IMR-90 (cell line): ENCODE data around the gene CEBPE. TPM values are rescaled to one million over a fixed set of nuclear protein-coding genes. Genes with fewer than 3 reads are reported as not detected.

Source experiments
- ATAC-seq: fragments of 200-7000 bp; cut with Tn5 transposase; 2 replicates; pipeline ENCODE4 v1.9.1; 2020; ENCODE audit warnings: low read depth, mild to moderate bottlenecking, moderate library complexity
- BruUV-seq: library from RNA; stranded (reverse); fragments of 400-500 nt; replicated peaks from 2 replicates; lab custom pipeline; 2021; lab: Mats Ljungman, UMichigan
- CTCF ChIA-PET: fragments of 300-600 bp; formaldehyde crosslinking; extraction: SDS; loops from one replicate; lab custom pipeline; 2021; ENCODE audit warnings: antibody characterized with exemption; lab: Yijun Ruan, JAX
- POLR2A ChIA-PET: fragments of 300-600 bp; sonication (Branson Sonifier 250); formaldehyde crosslinking; loops from one replicate; lab custom pipeline; 2022; ENCODE audit warnings: antibody characterized with exemption; ENCODE audit not compliant: unreplicated experiment; lab: Charles Lee
- DNase-seq: peaks from one replicate; pipeline ENCODE4 v3.0.0; 2013
- H2AFZ ChIP-seq: replicated peaks from 2 replicates; pipeline ENCODE3; 2013; ENCODE audit warnings: low read length, mild to moderate bottlenecking; ENCODE audit not compliant: poor library complexity
- H2AK5ac ChIP-seq: 2 replicates; pipeline ENCODE4 v1.6.1; 2013; ENCODE audit warnings: low read depth, low read length, inconsistent platforms
- H2AK9ac ChIP-seq: replicated peaks from 2 replicates; pipeline ENCODE3; 2013; ENCODE audit warnings: mild to moderate bottlenecking, low read depth, low read length, moderate library complexity; ENCODE audit not compliant: poor library complexity
- H2BK120ac ChIP-seq: 2 replicates; pipeline ENCODE4 v1.6.1; 2013; ENCODE audit warnings: low read depth, low read length, inconsistent platforms
- H2BK15ac ChIP-seq: 3 replicates; pipeline ENCODE4 v1.6.1; 2013; ENCODE audit warnings: low read depth, low read length, inconsistent platforms
- H2BK20ac ChIP-seq: 2 replicates; pipeline ENCODE4 v1.6.1; 2013; ENCODE audit warnings: low read depth, mild to moderate bottlenecking, inconsistent platforms, low read length, moderate library complexity
- H2BK5ac ChIP-seq: 2 replicates; pipeline ENCODE4 v1.6.1; 2013; ENCODE audit warnings: mild to moderate bottlenecking, low read depth, low read length, inconsistent platforms; ENCODE audit not compliant: poor library complexity, severe bottlenecking
- H3K14ac ChIP-seq: replicated peaks from 2 replicates; pipeline ENCODE4 v1.6.1; 2013; ENCODE audit warnings: low read depth, low read length, inconsistent platforms
- H3K18ac ChIP-seq: 2 replicates; pipeline ENCODE4 v1.6.1; 2013; ENCODE audit warnings: low read depth, low read length, control low read depth
- H3K23ac ChIP-seq: 2 replicates; pipeline ENCODE4 v1.6.1; 2013; ENCODE audit warnings: low read depth, low read length, inconsistent platforms
- H3K27ac ChIP-seq: 2 replicates; pipeline ENCODE4 v1.5.1; 2013; ENCODE audit warnings: mild to moderate bottlenecking, control low read depth, low read length; ENCODE audit not compliant: insufficient read depth
- H3K27me3 ChIP-seq: 2 replicates; pipeline ENCODE4 v1.6.1; 2013; ENCODE audit warnings: low read length; ENCODE audit not compliant: control insufficient read depth, insufficient read depth
- H3K36me3 ChIP-seq: 2 replicates; pipeline ENCODE4 v1.6.1; 2013; ENCODE audit warnings: low read length, mixed read lengths; ENCODE audit not compliant: control insufficient read depth, insufficient read depth
- H3K4ac ChIP-seq: 2 replicates; pipeline ENCODE4 v1.6.1; 2013; ENCODE audit warnings: low read depth, low read length, inconsistent platforms
- H3K4me1 ChIP-seq: 2 replicates; pipeline ENCODE4 v1.6.1; 2013; ENCODE audit warnings: low read length, mixed read lengths; ENCODE audit not compliant: control insufficient read depth, insufficient read depth
- H3K4me2 ChIP-seq: 2 replicates; pipeline ENCODE4 v1.6.1; 2013; ENCODE audit warnings: low read depth, mild to moderate bottlenecking, control low read depth, low read length, moderate library complexity
- H3K4me3 ChIP-seq: 2 replicates; pipeline ENCODE4 v1.5.1; 2013; ENCODE audit warnings: low read depth, mild to moderate bottlenecking, control low read depth, low read length, moderate library complexity; ENCODE audit not compliant: insufficient read depth
- H3K56ac ChIP-seq: 2 replicates; pipeline ENCODE4 v1.6.1; 2013; ENCODE audit warnings: low read length, inconsistent platforms; ENCODE audit not compliant: insufficient read depth; ENCODE audit errors: extremely low read depth
- H3K79me1 ChIP-seq, 2 experiments: 2 replicates each; pipeline ENCODE4 v1.6.1; 2013; ENCODE audit warnings: low read length in 2 of 2, inconsistent platforms in 1 of 2, low read depth in 1 of 2
- H3K9ac ChIP-seq: 2 replicates; pipeline ENCODE4 v1.6.1; 2013; ENCODE audit warnings: low read depth, low read length, control low read depth
- H3K9me1 ChIP-seq: 2 replicates; pipeline ENCODE4 v1.6.1; 2013; ENCODE audit warnings: low read length, inconsistent platforms; ENCODE audit not compliant: insufficient read depth
- H3K9me3 ChIP-seq: 2 replicates; pipeline ENCODE4 v1.6.1; 2013; ENCODE audit warnings: low read length; ENCODE audit not compliant: control insufficient read depth, insufficient read depth
- H4K20me1 ChIP-seq: 2 replicates; pipeline ENCODE4 v1.6.1; 2013; ENCODE audit warnings: low read length, inconsistent platforms; ENCODE audit not compliant: insufficient read depth
- H4K5ac ChIP-seq: 2 replicates; pipeline ENCODE4 v1.6.1; 2013; ENCODE audit warnings: mild to moderate bottlenecking, low read depth, low read length, control low read depth
- H4K8ac ChIP-seq, 2 experiments: 2 replicates each; pipeline ENCODE4 v1.6.1; 2013; ENCODE audit warnings: low read depth in 2 of 2, low read length in 2 of 2, control low read depth in 1 of 2, inconsistent platforms in 1 of 2
- H4K91ac ChIP-seq: 2 replicates; pipeline ENCODE4 v1.6.1; 2013; ENCODE audit warnings: low read depth, low read length, inconsistent platforms; ENCODE audit not compliant: insufficient read depth
- BHLHE40 ChIP-seq: fragments of 150-350 bp; IDR thresholded peaks from 2 replicates; pipeline ENCODE4 v1.6.1; 2016; ENCODE audit warnings: mild to moderate bottlenecking, low read depth, low read length
- CHD1 ChIP-seq: IDR thresholded peaks from 2 replicates; pipeline ENCODE4 v1.6.1; 2012; ENCODE audit warnings: low read depth, low read length, improper control_type of control experiment
- FOS ChIP-seq: fragments of 150-350 bp; IDR thresholded peaks from 2 replicates; pipeline ENCODE4 v1.6.1; 2016; ENCODE audit warnings: low read depth, low read length
- MAZ ChIP-seq: IDR thresholded peaks from 2 replicates; pipeline ENCODE4 v1.6.1; 2012; ENCODE audit warnings: low read depth, mild to moderate bottlenecking, low read length, improper control_type of control experiment, moderate library complexity, borderline replicate concordance
- MXI1 ChIP-seq: IDR thresholded peaks from 2 replicates; pipeline ENCODE4 v1.6.1; 2012; ENCODE audit warnings: low read depth, mild to moderate bottlenecking, low read length, moderate library complexity, borderline replicate concordance
- POLR2A ChIP-seq: IDR thresholded peaks from 2 replicates; pipeline ENCODE4 v1.6.1; 2012; ENCODE audit warnings: mild to moderate bottlenecking, low read depth, low read length
- RCOR1 ChIP-seq: IDR thresholded peaks from 2 replicates; pipeline ENCODE4 v1.6.1; 2012; ENCODE audit warnings: mild to moderate bottlenecking, low read length, improper control_type of control experiment; ENCODE audit not compliant: insufficient replicate concordance
- RFX5 ChIP-seq: IDR thresholded peaks from 2 replicates; pipeline ENCODE4 v1.8.0; 2012; ENCODE audit warnings: low read depth, mild to moderate bottlenecking, low read length, moderate library complexity
- SMC3 ChIP-seq: fragments of 150-350 bp; IDR thresholded peaks from 2 replicates; pipeline ENCODE4 v1.6.1; 2016; ENCODE audit warnings: low read depth, mild to moderate bottlenecking, antibody characterized with exemption, low read length, moderate library complexity
- WGBS, 2 experiments: methylation state at CpG; one replicate each; pipeline versions ENCODE4 v1.1.5 to v1.1.7; 2013; ENCODE audit warnings: missing lambda C conversion rate in 2 of 2; ENCODE audit not compliant: insufficient read length in 1 of 2; ENCODE audit errors: extremely low coverage in 2 of 2; 5-methylcytosine and 5-hydroxymethylcytosine counted together
- dilution Hi-C: fragments of 300-500 bp; cut with HindIII; formaldehyde crosslinking; loops from one replicate; pipeline ENCODE4 v1.14.3; 2018; ENCODE audit warnings: low sequenced_read_pairs; ENCODE audit not compliant: unreplicated experiment
- in situ Hi-C: fragments of 300-500 bp; cut with MboI; formaldehyde crosslinking; loops from 3 replicates; pipeline ENCODE4 v1.14.3; 2019; ENCODE audit warnings: low sequenced_read_pairs, inconsistent platforms, mixed read lengths
- intact Hi-C: fragments of 100-400 bp; cut with micrococcal nuclease; formaldehyde crosslinking; loops from 2 replicates; pipeline ENCODE4 v1.10.0; 2022
- polyA plus RNA-seq, 3 experiments: library from polyadenylated mRNA; depleted of rRNA; stranded (reverse); fragments of >200 nt; gene quantifications; 2 replicates each; pipeline ENCODE4 v1.2.3, GENCODE V29; 2012; ENCODE audit warnings: low replicate concordance in 1 of 3
- total RNA-seq: library from RNA; depleted of rRNA; stranded (reverse); fragments of >200 nt; gene quantifications from 2 replicates; pipeline ENCODE4 v1.2.3, GENCODE V29; 2012
- TF ChIP-seq, protein P1 (sequence below): conservative IDR thresholded peaks from 2 replicates; pipeline ENCODE4 v1.5.1; 2012; ENCODE audit warnings: mild to moderate bottlenecking, low read depth, low read length, improper control_type of control experiment
- TF ChIP-seq, protein P2 (sequence below): fragments of 150-350 bp; IDR thresholded peaks from 2 replicates; pipeline ENCODE4 v1.6.1; 2017; ENCODE audit warnings: mild to moderate bottlenecking, antibody characterized with exemption, low read length, low read depth
- TF ChIP-seq, protein P3 (sequence below): fragments of 150-350 bp; IDR thresholded peaks from 2 replicates; pipeline ENCODE4 v1.6.1; 2016; ENCODE audit warnings: low read depth, mild to moderate bottlenecking, low read length, moderate library complexity, borderline replicate concordance

CEBPE gene
- total and polyA plus RNA-seq, 2 of the 4 experiments (the other 2 are of a cell fraction): 0.05 TPM; not detected in 1

DNA sequence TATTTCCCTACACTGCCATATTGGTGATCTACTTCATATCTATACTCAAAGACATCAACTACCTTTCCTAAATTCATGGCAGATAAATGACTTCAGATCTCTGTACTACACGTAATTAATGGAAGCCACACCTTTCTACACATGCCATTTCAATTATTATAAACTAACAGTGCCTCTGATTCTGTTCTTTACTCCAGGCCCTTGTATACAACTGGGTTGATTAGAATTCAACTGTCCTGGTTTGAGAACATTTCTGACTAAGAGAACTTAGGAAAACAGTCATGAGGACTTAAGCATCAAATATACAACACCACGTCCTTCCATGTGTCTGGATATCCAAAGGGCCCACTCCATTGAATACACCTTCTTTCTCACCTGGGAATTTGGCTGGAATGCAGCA is 26.0 kb downstream of the CEBPE start:
- H3K18ac ChIP-seq: no peak overlapping the region
- no peak overlapping the region for H2AFZ ChIP-seq
- DNase-seq (no peak), ATAC-seq (no peak)
- H2BK5ac ChIP-seq: no peak overlapping the region
- H3K27me3 ChIP-seq: no peaks in the 10 kb centered on the region
- no peak overlapping the region for H3K56ac ChIP-seq
- H3K4me1 ChIP-seq: peaks cover 3% of the 10 kb centered on the region; the same call in 1 of the 2 replicates
- H2AK5ac ChIP-seq: no peak overlapping the region
- 0 out of 2 replicates have a peak overlapping the region, but pooled peaks have one; percentile 17 for H3K14ac ChIP-seq
- ChIA-PET CTCF (interaction anchor here (1.8 kb wide), 1 partner anchor 24 kb away, joined by 13 read pairs; no protein-coding TSS in a partner anchor), POLR2A (no interaction called here)
- no peak overlapping the region for H3K27ac ChIP-seq
- BruUV-seq: TSS peak; percentile 44
- H2BK120ac ChIP-seq: no peak overlapping the region
- H4K91ac ChIP-seq: no peak overlapping the region
- peak overlapping the region; percentile 58 for H3K23ac ChIP-seq
- no peak overlapping the region for H2BK20ac ChIP-seq
- H4K20me1 ChIP-seq: peaks cover 34% of the 10 kb centered on the region; the same call in 1 of the 2 replicates
- no peaks in the 10 kb centered on the region for H3K9me3 ChIP-seq
- H3K4me3 ChIP-seq: no peak overlapping the region
- WGBS, 2 experiments: no CpG with 5 or more reads among the region's 2 CpGs
- no peak overlapping the region for H3K9ac ChIP-seq
- peaks cover 14 to 53% of the 10 kb centered on the region in 2 experiments for H3K79me1 ChIP-seq
- no peak overlapping the region for H2BK15ac ChIP-seq
- H4K5ac ChIP-seq: no peak overlapping the region
- dilution Hi-C loops: no loop called here
- TF ChIP-seq, protein P1, sequence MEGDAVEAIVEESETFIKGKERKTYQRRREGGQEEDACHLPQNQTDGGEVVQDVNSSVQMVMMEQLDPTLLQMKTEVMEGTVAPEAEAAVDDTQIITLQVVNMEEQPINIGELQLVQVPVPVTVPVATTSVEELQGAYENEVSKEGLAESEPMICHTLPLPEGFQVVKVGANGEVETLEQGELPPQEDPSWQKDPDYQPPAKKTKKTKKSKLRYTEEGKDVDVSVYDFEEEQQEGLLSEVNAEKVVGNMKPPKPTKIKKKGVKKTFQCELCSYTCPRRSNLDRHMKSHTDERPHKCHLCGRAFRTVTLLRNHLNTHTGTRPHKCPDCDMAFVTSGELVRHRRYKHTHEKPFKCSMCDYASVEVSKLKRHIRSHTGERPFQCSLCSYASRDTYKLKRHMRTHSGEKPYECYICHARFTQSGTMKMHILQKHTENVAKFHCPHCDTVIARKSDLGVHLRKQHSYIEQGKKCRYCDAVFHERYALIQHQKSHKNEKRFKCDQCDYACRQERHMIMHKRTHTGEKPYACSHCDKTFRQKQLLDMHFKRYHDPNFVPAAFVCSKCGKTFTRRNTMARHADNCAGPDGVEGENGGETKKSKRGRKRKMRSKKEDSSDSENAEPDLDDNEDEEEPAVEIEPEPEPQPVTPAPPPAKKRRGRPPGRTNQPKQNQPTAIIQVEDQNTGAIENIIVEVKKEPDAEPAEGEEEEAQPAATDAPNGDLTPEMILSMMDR: no peak
- TF ChIP-seq, protein P2, sequence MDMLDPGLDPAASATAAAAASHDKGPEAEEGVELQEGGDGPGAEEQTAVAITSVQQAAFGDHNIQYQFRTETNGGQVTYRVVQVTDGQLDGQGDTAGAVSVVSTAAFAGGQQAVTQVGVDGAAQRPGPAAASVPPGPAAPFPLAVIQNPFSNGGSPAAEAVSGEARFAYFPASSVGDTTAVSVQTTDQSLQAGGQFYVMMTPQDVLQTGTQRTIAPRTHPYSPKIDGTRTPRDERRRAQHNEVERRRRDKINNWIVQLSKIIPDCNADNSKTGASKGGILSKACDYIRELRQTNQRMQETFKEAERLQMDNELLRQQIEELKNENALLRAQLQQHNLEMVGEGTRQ: no peak
- no peak for TF ChIP-seq POLR2A
- no peak for TF ChIP-seq MAZ
- TF ChIP-seq FOS: no peak
- TF ChIP-seq, protein P3, sequence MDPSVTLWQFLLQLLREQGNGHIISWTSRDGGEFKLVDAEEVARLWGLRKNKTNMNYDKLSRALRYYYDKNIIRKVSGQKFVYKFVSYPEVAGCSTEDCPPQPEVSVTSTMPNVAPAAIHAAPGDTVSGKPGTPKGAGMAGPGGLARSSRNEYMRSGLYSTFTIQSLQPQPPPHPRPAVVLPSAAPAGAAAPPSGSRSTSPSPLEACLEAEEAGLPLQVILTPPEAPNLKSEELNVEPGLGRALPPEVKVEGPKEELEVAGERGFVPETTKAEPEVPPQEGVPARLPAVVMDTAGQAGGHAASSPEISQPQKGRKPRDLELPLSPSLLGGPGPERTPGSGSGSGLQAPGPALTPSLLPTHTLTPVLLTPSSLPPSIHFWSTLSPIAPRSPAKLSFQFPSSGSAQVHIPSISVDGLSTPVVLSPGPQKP: no peak
- TF ChIP-seq RCOR1: no peak
- TF ChIP-seq CHD1: no peak
- no peak for TF ChIP-seq RFX5
- TF ChIP-seq SMC3: no peak
- no peak for TF ChIP-seq BHLHE40
- TF ChIP-seq MXI1: no peak
- intact Hi-C loops: no loop called here
- in situ Hi-C loops: loop anchor here (25.0 kb wide), 1 partner anchor 1044 kb away; the partner anchor contains the start of genes EMC9, FITM1, PSME1 and PSME2
- peak overlapping the region; percentile 99 for H3K4me2 ChIP-seq
- H2AK9ac ChIP-seq: no peak overlapping the region
- H3K36me3 ChIP-seq: peaks cover 21% of the 10 kb centered on the region
- H3K9me1 ChIP-seq: peaks cover 7% of the 10 kb centered on the region; the same call in 1 of the 2 replicates
- no peak overlapping the region for H3K4ac ChIP-seq
- no peak overlapping the region for H4K8ac ChIP-seq
